PC-9 (cell line): Measurements from ENCODE around the gene RASAL2. TPM values are rescaled to one million over a fixed set of nuclear protein-coding genes. Genes with fewer than 3 reads are reported as not detected.

ENCODE experiments used
- BruUV-seq: library from RNA; stranded (reverse); fragments of 400-500 nt; replicated peaks from 2 replicates; lab custom pipeline; 2021; lab: Mats Ljungman, UMichigan
- CTCF ChIA-PET: fragments of 300-600 bp; sonication (Branson Sonifier 250); formaldehyde crosslinking; loops from one replicate; lab custom pipeline; 2022; ENCODE audit warnings: antibody characterized with exemption; lab: Charles Lee
- POLR2A ChIA-PET: fragments of 300-600 bp; sonication (Branson Sonifier 250); formaldehyde crosslinking; loops from one replicate; lab custom pipeline; 2022; ENCODE audit warnings: antibody characterized with exemption; ENCODE audit not compliant: unreplicated experiment; lab: Charles Lee
- DNase-seq, 2 experiments: peaks; one replicate each; pipeline versions ENCODE4 v3.0.0 to v3.0.0-alpha.2; 2015 to 2022; ENCODE audit warnings: mixed read lengths in 1 of 2
- H2AFZ ChIP-seq: fragments of 200-600 bp; sonication (generic); 2 replicates; pipeline ENCODE4 v1.8.1; 2017; ENCODE audit warnings: antibody characterized with exemption
- H3F3A ChIP-seq: fragments of 200-600 bp; sonication (generic); 2 replicates; pipeline ENCODE4 v1.8.1; 2017; ENCODE audit warnings: antibody characterized with exemption, mild to moderate bottlenecking, low read depth; ENCODE audit not compliant: insufficient read depth
- H3K27ac ChIP-seq: fragments of 200-600 bp; sonication (generic); 2 replicates; pipeline ENCODE4 v1.6.1; 2016; ENCODE audit warnings: mixed run types
- H3K27me3 ChIP-seq: fragments of 200-600 bp; sonication (generic); 2 replicates; pipeline ENCODE4 v1.6.1; 2016; ENCODE audit warnings: low read depth, mixed run types; ENCODE audit not compliant: insufficient read depth
- H3K36me3 ChIP-seq: fragments of 200-600 bp; sonication (generic); 2 replicates; pipeline ENCODE4 v1.6.1; 2016; ENCODE audit warnings: low read depth, mixed run types
- H3K4me1 ChIP-seq: fragments of 200-600 bp; sonication (generic); replicated peaks from 2 replicates; pipeline ENCODE4 v1.6.1; 2016; ENCODE audit warnings: mixed run types; ENCODE audit not compliant: insufficient read depth
- H3K4me2 ChIP-seq: fragments of 200-600 bp; sonication (generic); 2 replicates; pipeline ENCODE4 v1.6.1; 2017; ENCODE audit warnings: mixed run types
- H3K4me3 ChIP-seq: fragments of 200-600 bp; sonication (generic); 2 replicates; pipeline ENCODE4 v1.6.1; 2016; ENCODE audit warnings: mixed run types
- H3K79me2 ChIP-seq: fragments of 200-600 bp; sonication (generic); 2 replicates; pipeline ENCODE4 v1.6.1; 2017; ENCODE audit warnings: low read depth, mixed run types
- H3K9me2 ChIP-seq: fragments of 200-600 bp; sonication (generic); 2 replicates; pipeline ENCODE4 v1.8.1; 2017; ENCODE audit warnings: mild to moderate bottlenecking; ENCODE audit not compliant: insufficient read depth
- H3K9me3 ChIP-seq: fragments of 200-600 bp; sonication (generic); 2 replicates; pipeline ENCODE4 v1.8.1; 2016; ENCODE audit warnings: low read depth; ENCODE audit not compliant: insufficient read depth
- H4K20me1 ChIP-seq: fragments of 200-600 bp; sonication (generic); 2 replicates; pipeline ENCODE4 v1.8.1; 2017; ENCODE audit not compliant: insufficient read depth
- CTCF ChIP-seq: fragments of 200-600 bp; sonication (generic); conservative IDR thresholded peaks from 2 replicates; pipeline ENCODE4 v1.6.1; 2017; ENCODE audit warnings: mixed run types, antibody characterized with exemption, mild to moderate bottlenecking, moderate library complexity
- EZH2 ChIP-seq: fragments of 200-600 bp; sonication (generic); IDR thresholded peaks from 2 replicates; pipeline ENCODE4 v1.8.0; 2017; ENCODE audit warnings: antibody characterized with exemption, low read depth
- intact Hi-C: fragments of 100-400 bp; cut with micrococcal nuclease; formaldehyde crosslinking; loops from one replicate; pipeline ENCODE4 v1.10.0; 2022; ENCODE audit not compliant: unreplicated experiment
- total RNA-seq: library from RNA; stranded (reverse); gene quantifications from 2 replicates; pipeline ENCODE4 v1.2.3, GENCODE V29; 2021

RASAL2 gene
- total RNA-seq, 1 experiment from 2014 or later: 54.1 TPM

- H3K79me2 ChIP-seq: peaks cover 39% of the 10 kb centered on the region
- TF ChIP-seq CTCF (no peak), EZH2 (no peak)
- DNase-seq: no peak
- H3F3A ChIP-seq: 0 out of 2 replicates have a peak, but pooled peaks cover 4% of the 10 kb centered on the region
- no peak overlapping the region for H3K27ac ChIP-seq
- H3K4me1 ChIP-seq: no peaks in the 10 kb centered on the region
- H3K9me2 ChIP-seq: no peaks in the 10 kb centered on the region
- no TSS peak for BruUV-seq
- ChIA-PET CTCF (no interaction called here), POLR2A (no interaction called here)
- intact Hi-C loops: no loop called here
- H3K4me2 ChIP-seq: no peak overlapping the region
- H3K27me3 ChIP-seq: no peaks in the 10 kb centered on the region
- no peak overlapping the region for H2AFZ ChIP-seq
- H3K9me3 ChIP-seq: no peaks in the 10 kb centered on the region
- no peak overlapping the region for H3K4me3 ChIP-seq
- H3K36me3 ChIP-seq: no peaks in the 10 kb centered on the region
- H4K20me1 ChIP-seq: peaks cover 5% of the 10 kb centered on the region; the same call in 1 of the 2 replicates
Observed at GRCh38 chr1:178165196-178165595, 71.3 kb downstream of the RASAL2 start.

GRCh38 chr1:178166429-178167024 is 72.6 kb downstream of the RASAL2 start:
- H3K36me3 ChIP-seq: no peaks in the 10 kb centered on the region
- H3K9me2 ChIP-seq: no peaks in the 10 kb centered on the region
- no peaks in the 10 kb centered on the region for H3K27me3 ChIP-seq
- POLR2A ChIA-PET: no interaction called here
- no peaks in the 10 kb centered on the region for H3K4me1 ChIP-seq
- TF ChIP-seq CTCF (no peak), EZH2 (no peak)
- H4K20me1 ChIP-seq: no peaks in the 10 kb centered on the region; the same call in 1 of the 2 replicates
- CTCF ChIA-PET: no interaction called here
- H3K9me3 ChIP-seq: no peaks in the 10 kb centered on the region
- H2AFZ ChIP-seq: no peak overlapping the region
- H3K4me3 ChIP-seq: no peak overlapping the region
- no peak for DNase-seq
- H3K27ac ChIP-seq: no peak overlapping the region
- no TSS peak for BruUV-seq
- 0 out of 2 replicates have a peak, but pooled peaks cover 4% of the 10 kb centered on the region for H3F3A ChIP-seq
- intact Hi-C loops: no loop called here
- peaks cover 43% of the 10 kb centered on the region for H3K79me2 ChIP-seq
- no peak overlapping the region for H3K4me2 ChIP-seq

GRCh38 chr1:178168536-178168935 is 74.6 kb downstream of the RASAL2 start:
- Histone ChIP-seq H3K4me3 (no peak overlapping the region), H3K27ac (no peak overlapping the region), H3K36me3 (no peaks in the 10 kb centered on the region), H3F3A (0 out of 2 replicates have a peak, but pooled peaks cover 4% of the 10 kb centered on the region), H2AFZ (no peak overlapping the region), H4K20me1 (no peaks in the 10 kb centered on the region; the same call in 1 of the 2 replicates), H3K27me3 (no peaks in the 10 kb centered on the region), H3K9me2 (no peaks in the 10 kb centered on the region), H3K79me2 (peaks cover 47% of the 10 kb centered on the region), H3K4me2 (no peak overlapping the region), H3K9me3 (no peaks in the 10 kb centered on the region), H3K4me1 (0 out of 2 replicates have a peak, but pooled peaks cover 4% of the 10 kb centered on the region)
- intact Hi-C loops: no loop called here
- no TSS peak for BruUV-seq
- TF ChIP-seq EZH2 (no peak), CTCF (no peak)
- DNase-seq: no peak
- ChIA-PET POLR2A (no interaction called here), CTCF (no interaction called here)
